Measurements from ENCODE around the gene IL12RB2. TPM values are rescaled to one million over a fixed set of nuclear protein-coding genes. Genes with fewer than 3 reads are reported as not detected.

The IL12RB2 gene
- total RNA-seq, 1 experiment from 2014 or later = not detected

GRCh38 chr1:67367370-67368045, 59.8 kb downstream of the IL12RB2 start:
- Histone ChIP-seq H3K36me3 (ENCODE audit: insufficient read depth, low read length) (peaks cover 16% of the 10 kb centered on the region), H3K4me2 (ENCODE audit: low read depth, low read length, poor library complexity, severe bottlenecking) (no peak overlapping the region), H3K27me3 (ENCODE audit: low read length) (no peaks in the 10 kb centered on the region), H3K79me2 (ENCODE audit: low read length) (no peaks in the 10 kb centered on the region), H3K9me2 (replicated peaks; ENCODE audit: insufficient read depth, low read length) (no peaks in the 10 kb centered on the region), H4K20me1 (ENCODE audit: insufficient read depth, low read depth, low read length) (no peaks in the 10 kb centered on the region), H3K4me3 (ENCODE audit: low read length) (no peak overlapping the region), H3K9ac (ENCODE audit: low read length) (no peak overlapping the region), H3K9me3 (ENCODE audit: low read length) (no peaks in the 10 kb centered on the region), H3K27ac (ENCODE audit: low read length) (no peak overlapping the region), H3K4me1 (ENCODE audit: low read length) (no peaks in the 10 kb centered on the region), H2AFZ (ENCODE audit: low read length) (no peak overlapping the region)
- no peak for DNase-seq

GRCh38 chr1:67368046-67368514, 60.4 kb downstream of the IL12RB2 start:
- Histone ChIP-seq H3K79me2 (ENCODE audit: low read length) (no peaks in the 10 kb centered on the region), H3K9ac (ENCODE audit: low read length) (no peak overlapping the region), H3K4me2 (ENCODE audit: low read depth, low read length, poor library complexity, severe bottlenecking) (no peak overlapping the region)

GRCh38 chr1:67371043-67371442, 63.4 kb downstream of the IL12RB2 start:
- H2AFZ ChIP-seq (ENCODE audit: low read length) = no peak overlapping the region
- H3K9me3 ChIP-seq (ENCODE audit: low read length) = no peaks in the 10 kb centered on the region
- no peaks in the 10 kb centered on the region for H4K20me1 ChIP-seq (ENCODE audit: insufficient read depth, low read depth, low read length)
- no peak for DNase-seq
- peaks cover 17% of the 10 kb centered on the region; the same call in 1 of the 2 replicates for H3K36me3 ChIP-seq (ENCODE audit: insufficient read depth, low read length)
- no peak overlapping the region for H3K4me3 ChIP-seq (ENCODE audit: low read length)
- H3K79me2 ChIP-seq (ENCODE audit: low read length) = no peaks in the 10 kb centered on the region
- no peak overlapping the region for H3K27ac ChIP-seq (ENCODE audit: low read length)
- no peaks in the 10 kb centered on the region for H3K9me2 ChIP-seq (replicated peaks; ENCODE audit: insufficient read depth, low read length)
- H3K4me1 ChIP-seq (ENCODE audit: low read length) = no peaks in the 10 kb centered on the region
- H3K4me2 ChIP-seq (ENCODE audit: low read depth, low read length, poor library complexity, severe bottlenecking) = no peak overlapping the region
- no peak overlapping the region for H3K9ac ChIP-seq (ENCODE audit: low read length)
- no peaks in the 10 kb centered on the region for H3K27me3 ChIP-seq (ENCODE audit: low read length)

More at GRCh38 chr1:67368046-67368514, 60.4 kb downstream of the IL12RB2 start:
- peaks cover 18% of the 10 kb centered on the region for H3K36me3 ChIP-seq (ENCODE audit: insufficient read depth, low read length)
- H4K20me1 ChIP-seq (ENCODE audit: insufficient read depth, low read depth, low read length) = no peaks in the 10 kb centered on the region
- H3K9me3 ChIP-seq (ENCODE audit: low read length) = no peaks in the 10 kb centered on the region
- no peak overlapping the region for H3K4me3 ChIP-seq (ENCODE audit: low read length)
- no peaks in the 10 kb centered on the region for H3K27me3 ChIP-seq (ENCODE audit: low read length)
- no peaks in the 10 kb centered on the region for H3K9me2 ChIP-seq (replicated peaks; ENCODE audit: insufficient read depth, low read length)
- no peak overlapping the region for H2AFZ ChIP-seq (ENCODE audit: low read length)
- no peak overlapping the region for H3K27ac ChIP-seq (ENCODE audit: low read length)
- DNase-seq = no peak
- no peaks in the 10 kb centered on the region for H3K4me1 ChIP-seq (ENCODE audit: low read length)

GRCh38 chr1:67371681-67372080, 64.0 kb downstream of the IL12RB2 start:
- no peak overlapping the region for H3K9ac ChIP-seq (ENCODE audit: low read length)
- H3K9me3 ChIP-seq (ENCODE audit: low read length) = no peaks in the 10 kb centered on the region
- H3K4me1 ChIP-seq (ENCODE audit: low read length) = no peaks in the 10 kb centered on the region
- H3K79me2 ChIP-seq (ENCODE audit: low read length) = no peaks in the 10 kb centered on the region
- H3K27me3 ChIP-seq (ENCODE audit: low read length) = no peaks in the 10 kb centered on the region
- H3K4me3 ChIP-seq (ENCODE audit: low read length) = no peak overlapping the region
- no peak for DNase-seq
- no peak overlapping the region for H3K4me2 ChIP-seq (ENCODE audit: low read depth, low read length, poor library complexity, severe bottlenecking)
- peaks cover 22% of the 10 kb centered on the region; the same call in 1 of the 2 replicates for H3K36me3 ChIP-seq (ENCODE audit: insufficient read depth, low read length)
- H2AFZ ChIP-seq (ENCODE audit: low read length) = no peak overlapping the region
- H3K9me2 ChIP-seq (replicated peaks; ENCODE audit: insufficient read depth, low read length) = no peaks in the 10 kb centered on the region
- H4K20me1 ChIP-seq (ENCODE audit: insufficient read depth, low read depth, low read length) = no peaks in the 10 kb centered on the region
- H3K27ac ChIP-seq (ENCODE audit: low read length) = no peak overlapping the region

- no peak overlapping the region for H3K4me3 ChIP-seq (ENCODE audit: low read length)
- no peak overlapping the region for H3K4me2 ChIP-seq (ENCODE audit: low read depth, low read length, poor library complexity, severe bottlenecking)
- H3K36me3 ChIP-seq (ENCODE audit: insufficient read depth, low read length) = peaks cover 22% of the 10 kb centered on the region; the same call in 1 of the 2 replicates
- H3K4me1 ChIP-seq (ENCODE audit: low read length) = no peaks in the 10 kb centered on the region
- H3K9me2 ChIP-seq (replicated peaks; ENCODE audit: insufficient read depth, low read length) = no peaks in the 10 kb centered on the region
- DNase-seq = no peak
- no peaks in the 10 kb centered on the region for H4K20me1 ChIP-seq (ENCODE audit: insufficient read depth, low read depth, low read length)
- H3K79me2 ChIP-seq (ENCODE audit: low read length) = no peaks in the 10 kb centered on the region
- H2AFZ ChIP-seq (ENCODE audit: low read length) = no peak overlapping the region
- no peak overlapping the region for H3K9ac ChIP-seq (ENCODE audit: low read length)
- no peaks in the 10 kb centered on the region for H3K9me3 ChIP-seq (ENCODE audit: low read length)
- H3K27ac ChIP-seq (ENCODE audit: low read length) = no peak overlapping the region
- H3K27me3 ChIP-seq (ENCODE audit: low read length) = no peaks in the 10 kb centered on the region
Observed at GRCh38 chr1:67372136-67372535, 64.5 kb downstream of the IL12RB2 start.

GRCh38 chr1:67372898-67373297, 65.2 kb downstream of the IL12RB2 start:
- Histone ChIP-seq H4K20me1 (ENCODE audit: insufficient read depth, low read depth, low read length) (no peaks in the 10 kb centered on the region), H3K27ac (ENCODE audit: low read length) (no peak overlapping the region), H3K4me1 (ENCODE audit: low read length) (no peaks in the 10 kb centered on the region), H3K4me3 (ENCODE audit: low read length) (no peak overlapping the region), H3K9me2 (replicated peaks; ENCODE audit: insufficient read depth, low read length) (no peaks in the 10 kb centered on the region), H2AFZ (ENCODE audit: low read length) (no peak overlapping the region), H3K4me2 (ENCODE audit: low read depth, low read length, poor library complexity, severe bottlenecking) (no peak overlapping the region), H3K9ac (ENCODE audit: low read length) (no peak overlapping the region), H3K9me3 (ENCODE audit: low read length) (no peaks in the 10 kb centered on the region), H3K27me3 (ENCODE audit: low read length) (no peaks in the 10 kb centered on the region), H3K79me2 (ENCODE audit: low read length) (no peaks in the 10 kb centered on the region), H3K36me3 (ENCODE audit: insufficient read depth, low read length) (peaks cover 24% of the 10 kb centered on the region; the same call in 1 of the 2 replicates)
- no peak for DNase-seq

GRCh38 chr1:67376381-67376780, 68.7 kb downstream of the IL12RB2 start:
- H2AFZ ChIP-seq (ENCODE audit: low read length) = no peak overlapping the region
- DNase-seq = no peak
- H3K9ac ChIP-seq (ENCODE audit: low read length) = no peak overlapping the region
- H3K36me3 ChIP-seq (ENCODE audit: insufficient read depth, low read length) = peaks cover 31% of the 10 kb centered on the region; the same call in 1 of the 2 replicates
- H3K79me2 ChIP-seq (ENCODE audit: low read length) = 0 out of 2 replicates have a peak, but pooled peaks cover 3% of the 10 kb centered on the region
- H3K9me3 ChIP-seq (ENCODE audit: low read length) = no peaks in the 10 kb centered on the region
- no peak overlapping the region for H3K27ac ChIP-seq (ENCODE audit: low read length)
- H3K4me2 ChIP-seq (ENCODE audit: low read depth, low read length, poor library complexity, severe bottlenecking) = no peak overlapping the region
- no peaks in the 10 kb centered on the region for H3K4me1 ChIP-seq (ENCODE audit: low read length)
- no peaks in the 10 kb centered on the region for H3K27me3 ChIP-seq (ENCODE audit: low read length)
- H3K4me3 ChIP-seq (ENCODE audit: low read length) = no peak overlapping the region
- H4K20me1 ChIP-seq (ENCODE audit: insufficient read depth, low read depth, low read length) = no peaks in the 10 kb centered on the region
- no peaks in the 10 kb centered on the region for H3K9me2 ChIP-seq (replicated peaks; ENCODE audit: insufficient read depth, low read length)

- Histone ChIP-seq H3K9ac (ENCODE audit: low read length) (no peak overlapping the region), H4K20me1 (ENCODE audit: insufficient read depth, low read depth, low read length) (no peaks in the 10 kb centered on the region), H3K27ac (ENCODE audit: low read length) (no peak overlapping the region), H3K9me3 (ENCODE audit: low read length) (no peaks in the 10 kb centered on the region), H3K4me3 (ENCODE audit: low read length) (no peak overlapping the region), H3K4me2 (ENCODE audit: low read depth, low read length, poor library complexity, severe bottlenecking) (no peak overlapping the region), H3K27me3 (ENCODE audit: low read length) (no peaks in the 10 kb centered on the region), H3K36me3 (ENCODE audit: insufficient read depth, low read length) (peaks cover 23% of the 10 kb centered on the region; the same call in 1 of the 2 replicates), H2AFZ (ENCODE audit: low read length) (no peak overlapping the region), H3K4me1 (ENCODE audit: low read length) (no peaks in the 10 kb centered on the region), H3K79me2 (ENCODE audit: low read length) (0 out of 2 replicates have a peak, but pooled peaks cover 3% of the 10 kb centered on the region), H3K9me2 (replicated peaks; ENCODE audit: insufficient read depth, low read length) (no peaks in the 10 kb centered on the region)
- no peak for DNase-seq
Observed at GRCh38 chr1:67377253-67377652, 69.6 kb downstream of the IL12RB2 start.
